Measurements from ENCODE around the gene PHPT1.
A peak's percentile ranks its signal among the peaks of the same experiment; 100 is the strongest.
"Not testable (repeated sequence)": the region's sequence is repeated elsewhere in the genome, so short reads cannot be mapped to it uniquely, and the experiment has no call there.

PHPT1 gene

GRCh38 chr9:136858844-136859757 is 9.9 kb downstream of the PHPT1 start:
- no peak for DNase-seq (ENCODE audit: low read depth, low spot score)

DNA sequence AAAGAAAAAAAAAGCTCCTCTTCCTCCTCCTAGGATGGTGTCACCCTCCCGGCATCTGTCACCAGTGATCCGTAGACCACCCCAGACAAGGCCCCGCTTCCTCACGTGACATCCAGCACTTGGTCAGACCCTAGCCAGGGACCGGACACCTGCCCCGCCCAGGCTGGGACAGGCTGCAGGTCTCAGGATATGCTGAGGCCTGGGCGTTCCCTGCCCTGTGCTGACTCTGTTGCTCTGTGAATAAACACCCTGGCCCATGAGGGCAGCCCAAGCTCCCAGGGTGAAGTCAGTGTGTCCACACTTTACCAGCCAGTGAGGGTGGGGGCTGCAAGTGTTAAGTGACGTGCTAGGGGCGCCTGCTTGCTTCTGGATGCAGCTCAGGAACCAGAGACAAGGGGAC is 11.3 kb downstream of the PHPT1 start:
- no peak for DNase-seq (ENCODE audit: low read depth, low spot score)

DNA sequence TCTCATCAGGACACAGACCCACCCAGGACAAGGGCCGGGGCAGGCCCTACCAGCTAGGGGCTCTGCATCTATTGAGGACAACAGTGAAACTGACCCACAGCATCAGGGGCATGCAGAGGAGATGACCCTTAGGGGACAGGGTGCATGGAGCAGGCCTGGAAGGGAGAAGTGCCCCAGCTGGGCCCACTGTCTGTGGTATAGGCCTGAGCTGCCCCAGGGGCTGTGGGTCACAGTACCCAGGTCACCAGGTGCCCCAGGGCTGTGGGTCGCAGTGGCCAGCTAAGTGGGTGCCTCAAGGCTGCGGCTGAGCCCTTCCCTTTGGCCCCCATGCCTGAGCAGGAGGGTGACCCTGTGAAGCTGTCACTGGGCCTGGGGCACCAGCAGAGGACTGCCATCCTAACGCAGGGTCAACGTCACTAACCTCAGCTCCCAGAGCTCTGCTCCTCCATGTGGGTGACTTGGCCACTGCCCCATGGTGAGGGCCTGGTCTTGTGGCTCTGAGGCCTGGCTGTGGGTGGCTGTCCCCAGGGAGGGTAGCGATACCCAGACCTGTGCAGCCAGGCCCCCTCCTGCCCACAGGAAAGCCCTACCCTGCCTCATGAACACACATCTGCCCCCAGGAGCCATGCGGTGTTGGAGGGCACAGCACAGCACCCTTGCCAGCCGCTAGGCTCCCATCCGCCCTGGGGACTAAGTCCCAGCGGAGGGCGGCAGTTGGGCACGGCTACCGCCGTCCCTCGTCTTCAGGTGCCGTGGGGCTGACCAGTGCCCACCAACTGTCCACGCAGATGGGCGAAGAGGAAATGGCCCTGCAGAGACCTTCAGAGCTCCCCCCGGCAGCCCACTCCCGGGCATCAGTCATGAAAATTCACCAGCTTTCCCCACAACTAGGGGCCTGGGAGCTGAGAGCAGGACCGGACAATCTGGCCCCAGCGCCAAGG is 12.0 kb downstream of the PHPT1 start:
- no peak for DNase-seq (ENCODE audit: low read depth, low spot score)

- DNase-seq (ENCODE audit: low read depth, low spot score): no peak
Observed at GRCh38 chr9:136861874-136862457, 12.8 kb downstream of the PHPT1 start.

- no peak for DNase-seq (ENCODE audit: low read depth, low spot score)
Observed at GRCh38 chr9:136862849-136863622, 13.8 kb downstream of the PHPT1 start.

GRCh38 chr9:136863623-136864273 is 14.5 kb downstream of the PHPT1 start:
- DNase-seq (ENCODE audit: low read depth, low spot score): no peak

GRCh38 chr9:136865041-136865767 is 16.0 kb downstream of the PHPT1 start:
- no peak for DNase-seq (ENCODE audit: low read depth, low spot score)

DNA sequence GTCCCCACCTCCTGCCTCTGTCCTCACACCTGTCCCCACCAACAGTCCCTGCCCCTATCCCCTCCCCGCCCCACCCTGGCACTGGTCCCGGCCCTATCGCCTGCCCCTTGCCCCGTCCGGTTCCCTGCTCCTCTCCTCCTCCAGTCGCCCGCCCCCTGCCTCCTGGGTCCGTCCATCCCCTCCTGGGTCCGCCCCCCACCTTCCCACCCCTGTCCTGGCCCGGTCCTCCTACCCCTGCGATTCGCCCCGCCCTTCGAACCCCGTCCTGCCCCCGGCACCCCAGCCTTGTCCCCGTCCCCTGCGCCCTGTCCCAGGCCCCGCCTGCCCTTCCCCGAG is 16.5 kb downstream of the PHPT1 start:
- no peak for DNase-seq (ENCODE audit: low read depth, low spot score)

DNA sequence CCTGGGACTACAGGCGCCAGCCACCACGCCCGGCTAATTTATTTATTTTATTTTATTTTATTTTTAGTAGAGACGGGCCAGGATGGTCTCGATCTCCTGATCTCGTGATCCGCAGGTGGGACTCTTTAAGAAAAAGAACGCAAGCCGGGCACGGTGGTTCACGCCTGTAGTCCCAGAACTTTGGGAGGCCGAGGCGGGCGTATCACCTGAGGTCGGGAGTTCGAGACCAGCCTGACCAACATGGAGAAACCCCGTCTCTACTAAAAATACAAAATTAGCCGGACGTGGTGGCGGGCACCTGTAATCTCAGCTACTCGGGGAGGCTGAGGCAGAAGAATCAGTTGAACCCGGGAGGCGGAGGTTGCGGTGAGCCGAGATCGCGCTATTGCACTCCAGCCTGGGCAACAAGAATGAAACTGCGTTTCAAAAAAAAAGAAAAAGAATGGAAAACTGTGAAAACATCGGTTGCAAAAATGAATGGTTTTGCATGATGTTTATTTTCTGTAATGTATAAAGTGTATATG is 17.8 kb downstream of the PHPT1 start:
- DNase-seq (ENCODE audit: low read depth, low spot score): not testable (repeated sequence)

DNA sequence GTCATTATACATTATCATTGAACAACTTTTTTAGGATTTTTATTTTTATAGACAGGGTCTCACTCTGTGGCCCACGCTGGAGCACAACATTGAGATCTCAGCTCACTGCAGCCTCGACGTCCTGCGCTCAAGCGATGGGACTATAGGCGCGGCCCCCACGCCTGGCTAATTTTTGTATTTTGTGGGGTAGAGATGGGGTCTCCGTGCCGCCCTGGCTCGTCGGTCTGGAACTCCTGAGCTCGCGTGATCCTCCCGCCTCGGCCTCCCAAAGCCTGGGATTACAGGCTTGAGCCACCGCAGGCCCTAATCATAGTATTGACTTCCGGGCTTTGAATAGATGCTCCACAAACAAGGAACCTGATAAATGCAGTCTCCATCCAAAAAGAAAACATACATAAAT is 18.3 kb downstream of the PHPT1 start:
- no peak for DNase-seq (ENCODE audit: low read depth, low spot score)

DNA sequence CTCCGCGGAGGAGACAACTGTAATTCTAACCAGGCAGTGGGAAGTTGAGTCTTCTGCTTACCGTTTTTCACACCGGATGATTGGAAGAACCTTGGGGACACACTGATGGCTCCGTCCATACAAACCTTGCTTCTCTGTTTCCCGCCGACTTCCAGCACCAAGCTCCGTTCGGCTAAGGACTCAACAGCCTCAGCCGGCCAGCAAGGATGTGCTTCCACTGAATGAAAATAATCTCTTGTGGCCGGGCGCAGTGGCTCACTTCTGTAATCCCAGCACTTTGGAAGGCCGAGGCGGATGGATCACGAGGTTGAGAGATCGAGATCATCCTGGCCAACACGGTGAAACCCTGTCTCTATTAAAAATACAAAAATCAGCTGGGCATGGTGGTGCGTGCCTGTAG is 18.7 kb downstream of the PHPT1 start:
- DNase-seq (ENCODE audit: low read depth, low spot score): no peak

DNA sequence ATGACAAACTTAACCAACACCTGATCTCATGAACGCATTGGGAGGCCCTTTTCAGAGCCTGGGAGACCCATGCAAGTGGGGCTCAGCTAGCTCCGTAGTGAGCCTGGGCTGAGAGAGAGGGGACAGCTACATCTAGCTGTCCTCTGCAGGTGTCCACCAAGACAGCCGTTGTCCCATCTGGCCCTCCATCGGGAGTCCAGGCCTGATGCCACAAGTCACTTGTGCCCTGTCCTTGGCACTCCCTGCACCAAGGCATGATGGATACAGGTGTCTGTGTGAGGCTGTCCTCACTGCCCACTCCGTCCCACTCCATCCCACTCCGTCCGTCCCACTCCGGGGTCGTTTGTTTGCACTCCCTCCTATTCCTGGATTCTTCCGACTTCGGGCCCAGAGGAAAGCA is 19.4 kb downstream of the PHPT1 start:
- no peak for DNase-seq (ENCODE audit: low read depth, low spot score)

DNA sequence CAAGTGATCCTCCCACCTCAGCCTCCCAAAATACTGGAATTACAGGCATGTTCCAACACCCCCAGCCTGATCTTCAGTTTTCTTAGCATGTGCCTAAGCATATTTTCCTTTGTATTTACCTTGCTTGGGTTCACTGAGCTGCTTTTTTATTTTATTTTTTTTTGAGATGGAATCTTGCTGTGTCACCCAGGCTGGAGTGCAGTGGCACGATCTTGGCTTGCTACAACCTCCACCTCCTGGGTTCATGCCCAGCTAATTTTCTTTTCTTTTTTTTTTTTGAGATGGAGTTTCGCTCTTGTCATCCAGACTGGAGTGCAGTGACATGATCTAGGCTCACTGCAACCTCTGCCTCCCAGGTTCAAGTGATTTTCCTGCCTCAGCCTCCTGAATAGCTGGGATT is 20.4 kb downstream of the PHPT1 start:
- not testable (repeated sequence) for DNase-seq (ENCODE audit: low read depth, low spot score)

DNA sequence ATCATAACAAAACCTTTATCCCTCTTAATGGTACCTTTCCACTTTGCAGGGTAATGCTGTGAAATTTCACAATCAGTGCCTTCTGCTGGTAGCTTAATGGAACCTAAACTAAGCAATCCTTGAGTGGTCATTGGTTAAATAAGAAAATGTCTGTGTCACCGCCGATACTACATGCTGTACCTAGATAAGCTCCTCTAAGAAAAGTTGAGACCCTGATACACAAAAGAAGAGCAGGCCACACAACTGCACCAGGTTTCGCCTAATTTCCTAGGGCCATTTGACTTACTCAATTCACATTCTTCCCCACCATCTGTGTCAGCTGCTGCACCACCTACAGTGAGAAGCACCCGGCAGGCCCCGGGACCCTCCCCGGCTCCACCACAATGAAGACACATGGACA is 25.9 kb downstream of the PHPT1 start:
- DNase-seq (ENCODE audit: low read depth, low spot score): no peak

- no peak for DNase-seq (ENCODE audit: low read depth, low spot score)
Observed at GRCh38 chr9:136876476-136876875, 27.3 kb downstream of the PHPT1 start.

- no peak for DNase-seq (ENCODE audit: low read depth, low spot score)
Observed at GRCh38 chr9:136880651-136881050, 31.4 kb downstream of the PHPT1 start.

DNA sequence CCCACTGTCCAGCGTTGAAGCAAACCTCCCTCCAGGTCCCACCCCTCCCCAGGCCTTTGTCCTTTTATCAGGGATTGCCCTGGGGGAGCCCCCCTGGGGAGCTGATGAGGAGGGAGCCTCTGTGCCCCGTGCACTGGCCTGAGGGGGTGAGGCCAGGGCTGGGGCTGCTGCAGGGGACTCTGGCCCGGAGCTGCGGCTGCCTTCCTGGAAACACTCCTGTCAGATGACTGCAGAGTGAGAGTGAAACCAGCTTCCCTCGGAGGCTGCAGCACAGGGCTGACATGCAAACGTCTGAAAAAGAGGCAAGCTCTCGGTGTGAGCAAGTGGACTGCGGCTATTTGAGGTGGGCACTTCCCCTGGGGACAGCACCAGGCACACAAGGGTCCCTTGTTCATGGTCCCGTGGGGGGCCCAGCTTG is 32.5 kb downstream of the PHPT1 start:
- peak; percentile 85 for DNase-seq (ENCODE audit: low read depth, low spot score)

DNA sequence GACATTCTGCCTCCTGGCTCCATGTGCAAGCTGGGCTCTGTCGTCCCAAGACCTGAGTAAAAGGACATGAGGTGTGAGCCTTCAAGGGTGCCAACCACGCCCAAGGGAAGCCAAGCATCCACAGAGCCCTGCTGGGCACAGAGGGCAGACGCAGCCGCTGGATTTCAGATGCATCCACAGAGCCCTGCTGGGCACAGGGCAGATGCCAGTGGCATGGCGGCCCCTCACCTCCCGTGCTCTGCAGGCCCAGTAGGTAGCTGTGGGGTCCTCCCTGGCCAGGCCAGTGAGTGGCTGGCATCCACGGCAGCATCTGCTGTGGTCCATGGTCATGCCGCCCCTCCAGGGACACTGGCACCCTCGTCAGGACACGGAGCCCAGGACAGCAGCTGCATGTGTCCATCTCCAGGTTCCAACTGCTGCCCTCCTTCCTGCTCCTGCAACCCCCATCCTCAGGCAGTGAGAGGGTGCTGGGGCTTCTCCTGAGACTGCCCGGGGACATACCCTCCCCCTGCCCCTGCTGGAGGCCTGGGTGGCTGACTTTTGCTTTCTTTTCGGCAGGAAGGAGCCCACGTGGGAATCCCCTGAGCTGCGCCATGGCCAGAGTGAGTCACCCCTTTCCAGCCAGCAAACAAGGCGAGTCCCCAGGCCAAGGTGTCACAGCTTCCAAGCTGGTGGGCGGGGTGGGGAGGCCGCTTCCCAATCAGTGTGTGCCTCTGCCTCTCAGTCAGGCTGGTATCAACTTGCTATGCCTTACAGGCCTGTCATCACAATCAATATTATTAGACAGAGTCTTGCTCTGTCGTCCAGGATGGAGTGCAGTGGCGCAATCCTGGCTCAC is 33.1 kb downstream of the PHPT1 start:
- peak; percentile 75 for DNase-seq (ENCODE audit: low read depth, low spot score)

GRCh38 chr9:136882947-136883283 is 33.7 kb downstream of the PHPT1 start:
- DNase-seq (ENCODE audit: low read depth, low spot score): not testable (repeated sequence)
